ENCODE data around the gene COQ3.
"Not testable (repeated sequence)": the region's sequence is repeated elsewhere in the genome, so short reads cannot be mapped to it uniquely, and the experiment has no call there.

The COQ3 gene

GRCh38 chr6:99384507-99384906, 9.5 kb downstream of the COQ3 start:
- DNase-seq (ENCODE audit: low read depth in 3 of 3) = no peak

- no peak for DNase-seq (ENCODE audit: low read depth in 3 of 3)
Measured at GRCh38 chr6:99378636-99379035, 15.4 kb downstream of the COQ3 start.

- DNase-seq (ENCODE audit: low read depth in 3 of 3) = no peak
Measured at GRCh38 chr6:99369533-99369932, 24.5 kb downstream of the COQ3 start.

GRCh38 chr6:99366852-99367251, 27.1 kb downstream of the COQ3 start:
- DNase-seq (ENCODE audit: low read depth in 3 of 3) = no peak

- no peak for DNase-seq (ENCODE audit: low read depth in 3 of 3)
Measured at GRCh38 chr6:99364026-99364425, 30.0 kb downstream of the COQ3 start.

GRCh38 chr6:99362678-99363268, 31.2 kb downstream of the COQ3 start:
- DNase-seq (ENCODE audit: low read depth in 3 of 3) = no peak

- DNase-seq (ENCODE audit: low read depth in 3 of 3) = no peak
Measured at GRCh38 chr6:99359800-99360199, 34.2 kb downstream of the COQ3 start.

GRCh38 chr6:99356641-99357040, 37.4 kb downstream of the COQ3 start:
- DNase-seq (ENCODE audit: low read depth in 3 of 3) = no peak

GRCh38 chr6:99354983-99355382, 39.0 kb downstream of the COQ3 start:
- DNase-seq (ENCODE audit: low read depth in 3 of 3) = no peak

GRCh38 chr6:99353126-99353525, 40.9 kb downstream of the COQ3 start:
- DNase-seq (ENCODE audit: low read depth in 3 of 3) = no peak

GRCh38 chr6:99350573-99350972, 43.4 kb downstream of the COQ3 start:
- DNase-seq (ENCODE audit: low read depth in 3 of 3) = no peak

- no peak for DNase-seq (ENCODE audit: low read depth in 3 of 3)
Measured at GRCh38 chr6:99349171-99350141, 44.5 kb downstream of the COQ3 start, which contains the start of gene FAXC. FAXC (minus strand) TSS chr6:99349674; CDS start chr6:99349372, 302 bp downstream.

- DNase-seq (ENCODE audit: low read depth in 3 of 3) = no peak
Measured at GRCh38 chr6:99348288-99349170, 45.5 kb downstream of the COQ3 start.

- no peak for DNase-seq (ENCODE audit: low read depth in 3 of 3)
Measured at GRCh38 chr6:99347804-99348203, 46.2 kb downstream of the COQ3 start.

GRCh38 chr6:99346595-99346994, 47.4 kb downstream of the COQ3 start:
- DNase-seq (ENCODE audit: low read depth in 3 of 3) = no peak

- DNase-seq (ENCODE audit: low read depth in 3 of 3) = no peak
Measured at GRCh38 chr6:99345164-99345563, 48.8 kb downstream of the COQ3 start.

GRCh38 chr6:99344289-99344688, 49.7 kb downstream of the COQ3 start:
- DNase-seq (ENCODE audit: low read depth in 3 of 3) = no peak

GRCh38 chr6:99341862-99342455, 52.0 kb downstream of the COQ3 start:
- DNase-seq (ENCODE audit: low read depth in 3 of 3) = no peak

- no peak for DNase-seq (ENCODE audit: low read depth in 3 of 3)
Measured at GRCh38 chr6:99338188-99338587, 55.8 kb downstream of the COQ3 start.

- not testable (repeated sequence) for DNase-seq (ENCODE audit: low read depth in 3 of 3)
Measured at GRCh38 chr6:99335298-99335697, 58.7 kb downstream of the COQ3 start.

- no peak for DNase-seq (ENCODE audit: low read depth in 3 of 3)
Measured at GRCh38 chr6:99334526-99335127, 59.4 kb downstream of the COQ3 start.

Measured in stimulated activated CD4-positive, alpha-beta T cell treated with anti-CD3 and anti-CD28 coated beads, TNF-alpha, amount 100 ng/mL, for 4 hours (primary cell).